ENCODE data around the gene PLEKHA4.

DNA sequence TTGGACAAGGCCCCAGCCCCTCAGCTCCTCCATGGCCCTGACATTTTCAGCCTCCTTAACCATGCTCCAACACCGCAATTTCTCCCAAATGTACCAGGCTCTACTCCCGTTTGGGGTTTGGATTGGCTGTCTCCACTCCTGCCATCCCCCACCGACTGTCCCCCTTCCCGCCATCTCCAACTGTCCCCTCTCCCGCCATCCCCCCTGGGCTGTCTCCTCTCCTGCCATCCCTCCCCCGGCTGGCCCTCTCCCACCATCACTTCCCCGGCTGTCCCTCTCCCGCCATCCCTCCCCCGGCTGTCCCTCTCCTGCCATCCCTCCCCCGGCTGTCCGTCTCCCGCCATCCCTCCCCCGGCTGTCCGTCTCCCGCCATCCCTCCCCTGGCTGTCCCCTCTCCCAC lies 63.0 kb downstream of the PLEKHA4 start:
- TF ChIP-seq EZH2phosphoT487 (IDR thresholded peaks at IDR 0.05; ENCODE audit: borderline replicate concordance, low read length): no peak
- TF ChIP-seq, protein P1, sequence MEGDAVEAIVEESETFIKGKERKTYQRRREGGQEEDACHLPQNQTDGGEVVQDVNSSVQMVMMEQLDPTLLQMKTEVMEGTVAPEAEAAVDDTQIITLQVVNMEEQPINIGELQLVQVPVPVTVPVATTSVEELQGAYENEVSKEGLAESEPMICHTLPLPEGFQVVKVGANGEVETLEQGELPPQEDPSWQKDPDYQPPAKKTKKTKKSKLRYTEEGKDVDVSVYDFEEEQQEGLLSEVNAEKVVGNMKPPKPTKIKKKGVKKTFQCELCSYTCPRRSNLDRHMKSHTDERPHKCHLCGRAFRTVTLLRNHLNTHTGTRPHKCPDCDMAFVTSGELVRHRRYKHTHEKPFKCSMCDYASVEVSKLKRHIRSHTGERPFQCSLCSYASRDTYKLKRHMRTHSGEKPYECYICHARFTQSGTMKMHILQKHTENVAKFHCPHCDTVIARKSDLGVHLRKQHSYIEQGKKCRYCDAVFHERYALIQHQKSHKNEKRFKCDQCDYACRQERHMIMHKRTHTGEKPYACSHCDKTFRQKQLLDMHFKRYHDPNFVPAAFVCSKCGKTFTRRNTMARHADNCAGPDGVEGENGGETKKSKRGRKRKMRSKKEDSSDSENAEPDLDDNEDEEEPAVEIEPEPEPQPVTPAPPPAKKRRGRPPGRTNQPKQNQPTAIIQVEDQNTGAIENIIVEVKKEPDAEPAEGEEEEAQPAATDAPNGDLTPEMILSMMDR (IDR thresholded peaks at IDR 0.05; ENCODE audit: low read depth, low read length, poor library complexity, severe bottlenecking): no peak
